VCaP (cell line): ENCODE results near the gene TM4SF4.
A peak's percentile ranks its signal among the peaks of the same experiment; 100 is the strongest.

Experiments
- H3K27ac ChIP-seq: fragments of 450-650 bp; 2 replicates; pipeline ENCODE4 v1.5.1; 2017
- CTCF ChIP-seq: fragments of 450-650 bp; conservative IDR thresholded peaks from 2 replicates; pipeline ENCODE4 v1.5.1; 2017; ENCODE audit warnings: mild to moderate bottlenecking, moderate library complexity

The TM4SF4 gene

DNA sequence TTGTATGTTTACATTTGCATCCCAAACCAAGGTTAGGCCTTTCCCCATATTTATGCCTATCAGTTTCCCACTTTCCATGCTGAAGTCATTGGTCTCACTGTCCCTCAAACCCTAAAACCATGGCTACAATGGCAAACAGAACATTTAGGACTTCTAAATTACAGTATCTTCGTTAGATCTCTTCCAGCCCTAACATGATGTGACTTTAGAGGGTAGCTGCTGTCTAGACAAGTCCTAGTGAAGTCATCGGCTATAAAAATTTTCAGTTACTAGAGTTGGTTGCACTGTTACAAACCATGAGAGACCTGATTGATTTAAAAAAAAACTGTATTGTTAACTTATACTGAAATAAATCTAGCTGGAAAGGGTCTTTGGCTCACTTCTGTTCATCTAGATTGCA, 54.6 kb downstream of the TM4SF4 start:
- TF ChIP-seq CTCF, result no peak
- no peak overlapping the region for H3K27ac ChIP-seq

DNA sequence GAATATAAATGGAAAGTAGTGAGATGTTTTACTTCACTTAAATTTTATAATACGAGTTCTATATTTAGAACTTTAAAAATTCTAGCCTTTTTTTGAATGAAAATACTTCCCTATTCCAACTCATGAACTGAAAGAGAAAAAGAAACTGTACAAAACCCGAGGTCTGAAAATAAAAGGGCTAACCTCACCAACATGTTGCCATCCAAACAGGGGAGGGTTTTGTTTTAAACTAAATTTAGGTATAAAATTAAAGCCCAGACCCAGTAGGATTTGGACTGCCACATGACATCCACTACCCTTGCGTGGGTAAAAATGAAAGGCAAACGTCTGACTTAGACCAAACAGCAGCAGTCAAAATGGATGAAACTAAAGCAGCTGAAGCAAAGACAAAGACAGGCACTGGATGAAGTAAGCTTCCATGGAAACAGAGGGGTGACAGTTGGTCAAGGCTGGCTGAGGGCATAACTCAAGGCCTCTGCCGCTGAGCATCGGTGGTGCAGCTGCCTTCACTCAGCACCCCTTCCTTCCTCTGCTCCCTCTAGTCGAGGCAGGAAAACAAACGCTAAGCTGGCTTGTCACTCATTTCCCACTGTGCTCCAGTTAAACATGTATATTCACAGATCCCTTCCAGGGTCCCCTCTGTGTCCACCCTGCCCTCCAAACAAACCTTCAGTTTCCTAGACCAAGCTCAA, 58.1 kb downstream of the TM4SF4 start:
- H3K27ac ChIP-seq, result no peak overlapping the region
- no peak for TF ChIP-seq CTCF

- TF ChIP-seq CTCF, result no peak
Measured at GRCh38 chr3:149534082-149534481, 59.6 kb downstream of the TM4SF4 start.

GRCh38 chr3:149534671-149535332, 60.3 kb downstream of the TM4SF4 start:
- H3K27ac ChIP-seq, result 0 out of 2 replicates have a peak overlapping the region, but pooled peaks have one; percentile 9
- TF ChIP-seq CTCF, result no peak

More at GRCh38 chr3:149534082-149534481, 59.6 kb downstream of the TM4SF4 start:
- 0 out of 2 replicates have a peak overlapping the region, but pooled peaks have one; percentile 9 for H3K27ac ChIP-seq

DNA sequence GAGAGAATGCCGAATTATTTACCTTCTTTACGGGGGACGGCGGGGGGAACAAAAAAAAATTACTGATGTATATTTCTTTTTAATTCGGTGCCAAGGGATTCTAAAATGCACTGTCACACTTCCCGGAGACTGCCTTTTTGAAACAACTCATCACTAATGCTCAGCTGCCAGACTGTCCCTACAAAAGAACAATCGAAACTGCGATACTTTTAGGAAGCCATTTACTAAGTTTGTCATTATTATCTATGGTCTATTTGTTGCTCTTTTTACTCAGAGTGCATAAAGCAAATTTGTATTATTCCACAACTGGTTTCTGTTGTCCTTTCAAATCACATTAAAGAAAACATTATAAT, 60.8 kb downstream of the TM4SF4 start:
- TF ChIP-seq CTCF, result no peak
- no peak overlapping the region for H3K27ac ChIP-seq

DNA sequence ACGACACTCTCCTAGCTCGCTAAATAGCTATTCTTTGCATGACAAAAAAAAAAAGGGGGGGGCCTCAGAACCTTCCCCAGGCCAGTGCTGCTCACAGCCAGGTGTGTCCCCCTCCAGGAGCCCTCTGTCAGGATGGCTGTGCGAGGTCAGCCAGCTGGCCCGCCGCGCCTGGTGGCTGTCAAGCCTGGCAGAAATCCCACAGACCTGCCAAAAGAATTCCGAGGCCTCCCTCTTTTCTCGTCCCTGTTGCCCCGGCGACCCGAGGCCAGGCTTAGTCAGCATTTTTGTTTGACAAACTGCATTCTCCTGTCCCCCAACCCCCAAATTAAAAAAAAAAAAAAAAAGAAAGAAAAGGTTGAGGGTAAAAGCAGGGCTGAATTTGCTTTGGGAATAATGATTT, 61.9 kb downstream of the TM4SF4 start:
- TF ChIP-seq CTCF, result no peak
- no peak overlapping the region for H3K27ac ChIP-seq

DNA sequence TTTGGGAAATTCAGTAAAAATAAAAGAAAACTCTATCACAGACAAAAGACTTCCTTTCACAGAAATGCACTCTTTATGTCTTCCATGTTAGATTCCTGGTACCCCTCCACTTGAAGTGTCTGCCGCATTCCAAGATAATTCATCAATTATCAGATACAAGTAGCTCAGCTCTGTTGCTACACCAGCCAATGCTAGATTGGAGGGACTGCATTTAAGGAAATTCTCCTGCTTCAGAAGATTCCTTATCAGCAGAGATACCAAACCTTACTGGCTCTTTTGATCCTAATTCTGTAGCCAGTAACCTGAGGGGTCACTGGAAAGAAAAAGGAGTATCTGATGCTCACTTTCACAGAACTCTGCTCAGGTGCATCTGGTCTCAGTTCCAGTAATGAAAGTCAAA, 63.9 kb downstream of the TM4SF4 start:
- no peak overlapping the region for H3K27ac ChIP-seq
- TF ChIP-seq CTCF, result no peak
